ENCODE data around the gene SYNM.

- TF ChIP-seq CTCF (IDR thresholded peaks at IDR 0.05; ENCODE audit: control extremely low read depth in 1 of 3, insufficient read depth in 1 of 3, low read depth in 1 of 3, low read length in 3 of 3) = no peak
- TF ChIP-seq SP1 (IDR thresholded peaks at IDR 0.05; ENCODE audit: low read depth, low read length) = no peak
- no peak for TF ChIP-seq RXRA (IDR thresholded peaks at IDR 0.05; ENCODE audit: insufficient read depth, low read depth, low read length)
- TF ChIP-seq TEAD4 (IDR thresholded peaks at IDR 0.05; ENCODE audit: low read depth, low read length) = no peak
These were observed 35.7 kb downstream of the SYNM start for GRCh38 chr15:99140590-99140989.
